ENCODE data around the gene TMEM14B.

DNA sequence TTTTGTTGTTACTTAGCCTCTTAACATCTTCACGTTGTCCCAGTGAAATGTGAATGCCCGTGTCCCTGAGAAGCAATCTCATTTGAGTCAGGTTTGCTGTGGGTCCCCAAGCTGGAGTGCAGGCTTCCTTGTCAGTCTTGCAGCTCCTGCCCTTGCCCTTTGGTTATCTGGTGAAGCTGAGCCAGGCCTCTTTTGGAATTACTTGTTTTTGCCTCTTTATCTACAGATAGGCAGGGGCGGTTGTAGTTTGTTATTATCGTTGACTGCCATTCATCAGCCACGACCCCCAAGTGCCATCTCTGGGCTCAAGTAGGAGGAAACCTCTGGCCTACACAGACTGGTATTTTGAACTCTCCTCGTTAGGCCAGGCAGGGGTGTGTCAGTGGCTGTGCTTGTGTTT, 22.6 kb upstream of the TMEM14B start:
- TF ChIP-seq, protein P1, sequence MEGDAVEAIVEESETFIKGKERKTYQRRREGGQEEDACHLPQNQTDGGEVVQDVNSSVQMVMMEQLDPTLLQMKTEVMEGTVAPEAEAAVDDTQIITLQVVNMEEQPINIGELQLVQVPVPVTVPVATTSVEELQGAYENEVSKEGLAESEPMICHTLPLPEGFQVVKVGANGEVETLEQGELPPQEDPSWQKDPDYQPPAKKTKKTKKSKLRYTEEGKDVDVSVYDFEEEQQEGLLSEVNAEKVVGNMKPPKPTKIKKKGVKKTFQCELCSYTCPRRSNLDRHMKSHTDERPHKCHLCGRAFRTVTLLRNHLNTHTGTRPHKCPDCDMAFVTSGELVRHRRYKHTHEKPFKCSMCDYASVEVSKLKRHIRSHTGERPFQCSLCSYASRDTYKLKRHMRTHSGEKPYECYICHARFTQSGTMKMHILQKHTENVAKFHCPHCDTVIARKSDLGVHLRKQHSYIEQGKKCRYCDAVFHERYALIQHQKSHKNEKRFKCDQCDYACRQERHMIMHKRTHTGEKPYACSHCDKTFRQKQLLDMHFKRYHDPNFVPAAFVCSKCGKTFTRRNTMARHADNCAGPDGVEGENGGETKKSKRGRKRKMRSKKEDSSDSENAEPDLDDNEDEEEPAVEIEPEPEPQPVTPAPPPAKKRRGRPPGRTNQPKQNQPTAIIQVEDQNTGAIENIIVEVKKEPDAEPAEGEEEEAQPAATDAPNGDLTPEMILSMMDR (IDR thresholded peaks at IDR 0.05): no peak
- no peak for TF ChIP-seq ZFX (IDR thresholded peaks at IDR 0.05; ENCODE audit: borderline replicate concordance)

Measured in 22Rv1 (cell line).